Activated CD4-positive, alpha-beta T cell treated with anti-CD3 and anti-CD28 coated beads, Interleukin-2, amount 10 ng/mL, durations not matched to agents 24 days and 14 days (primary cell): ENCODE data around the gene IAPP. TPM values are rescaled to one million over a fixed set of nuclear protein-coding genes. Genes with fewer than 3 reads are reported as not detected.
"Not testable (repeated sequence)": the region's sequence is repeated elsewhere in the genome, so short reads cannot be mapped to it uniquely, and the experiment has no call there.

Source experiments
- DNase-seq: peaks from one replicate; pipeline ENCODE4 v3.0.0; 2022
- H3K27ac Mint-ChIP-seq: one replicate; pipeline ENCODE4 v1.8.0; 2022; ENCODE audit warnings: mild to moderate bottlenecking, mixed read lengths
- H3K27me3 Mint-ChIP-seq: one replicate; pipeline ENCODE4 v1.8.0; 2022; ENCODE audit warnings: mixed read lengths
- H3K36me3 Mint-ChIP-seq: one replicate; pipeline ENCODE4 v1.8.0; 2022; ENCODE audit warnings: low read depth, mild to moderate bottlenecking, mixed read lengths
- H3K4me1 Mint-ChIP-seq: one replicate; pipeline ENCODE4 v1.8.0; 2021; ENCODE audit warnings: mixed read lengths
- H3K4me3 Mint-ChIP-seq: one replicate; pipeline ENCODE4 v1.8.0; 2022; ENCODE audit warnings: mild to moderate bottlenecking, moderate library complexity, mixed read lengths
- H3K9me3 Mint-ChIP-seq: one replicate; pipeline ENCODE4 v1.8.0; 2021; ENCODE audit warnings: mixed read lengths
- intact Hi-C: fragments of 100-400 bp; cut with micrococcal nuclease; formaldehyde crosslinking; loops from one replicate; pipeline ENCODE4 v1.15.1; 2023
- total RNA-seq: library from RNA; stranded (reverse); gene quantifications from 2 replicates; pipeline ENCODE4 v1.2.3, GENCODE V29; 2022

Gene IAPP
- total RNA-seq, 1 donor from 2014 or later = not detected

DNA sequence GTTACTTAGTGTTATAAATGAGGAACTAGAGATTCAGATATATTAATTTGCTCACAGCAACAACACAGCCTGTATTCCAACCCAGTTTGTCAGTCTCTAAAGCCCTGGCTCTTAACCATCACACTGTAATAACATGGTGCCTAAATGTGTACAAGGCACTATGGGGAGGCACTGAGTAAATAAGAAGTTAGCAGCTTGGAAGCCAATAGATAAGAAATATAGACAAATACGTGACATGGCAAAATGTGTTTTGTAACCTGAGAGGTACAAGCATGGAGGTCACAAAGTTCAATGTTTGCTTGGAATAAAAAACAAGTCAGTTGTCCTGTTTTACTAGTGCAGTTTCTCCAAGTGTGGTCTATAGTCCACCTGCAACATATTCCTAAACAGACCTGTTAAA, 21.7 kb upstream of the IAPP start:
- Mint-ChIP-seq H3K4me3 (no peak overlapping the region), H3K36me3 (no peaks in the 10 kb centered on the region), H3K27ac (no peak overlapping the region), H3K4me1 (no peaks in the 10 kb centered on the region), H3K27me3 (peaks cover 9% of the 10 kb centered on the region), H3K9me3 (no peaks in the 10 kb centered on the region)
- intact Hi-C loops = no loop called here
- DNase-seq = no peak

DNA sequence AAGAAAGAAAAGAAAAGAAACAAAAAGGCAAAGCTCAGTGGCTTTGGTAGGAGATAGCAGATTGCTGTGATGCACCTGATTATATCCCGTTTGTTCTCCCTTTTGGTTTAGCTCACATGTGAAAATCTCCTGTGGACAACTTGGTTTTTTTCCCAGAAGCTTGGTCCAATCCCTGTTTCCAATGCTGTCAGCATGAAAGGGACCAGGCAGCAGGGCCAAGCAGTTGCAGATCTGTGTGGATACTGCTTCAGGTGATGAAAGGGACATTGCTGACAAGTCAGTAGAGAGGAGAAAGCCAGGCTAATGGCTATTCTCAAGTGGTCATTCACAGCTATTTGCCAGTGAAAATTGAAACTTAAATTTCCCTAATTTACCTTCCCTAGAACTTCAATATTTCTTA, 19.2 kb upstream of the IAPP start:
- Mint-ChIP-seq H3K4me3 (no peak overlapping the region), H3K27ac (no peak overlapping the region), H3K27me3 (peaks cover 12% of the 10 kb centered on the region), H3K9me3 (no peaks in the 10 kb centered on the region), H3K4me1 (no peaks in the 10 kb centered on the region), H3K36me3 (no peaks in the 10 kb centered on the region)
- no peak for DNase-seq
- intact Hi-C loops = no loop called here

DNA sequence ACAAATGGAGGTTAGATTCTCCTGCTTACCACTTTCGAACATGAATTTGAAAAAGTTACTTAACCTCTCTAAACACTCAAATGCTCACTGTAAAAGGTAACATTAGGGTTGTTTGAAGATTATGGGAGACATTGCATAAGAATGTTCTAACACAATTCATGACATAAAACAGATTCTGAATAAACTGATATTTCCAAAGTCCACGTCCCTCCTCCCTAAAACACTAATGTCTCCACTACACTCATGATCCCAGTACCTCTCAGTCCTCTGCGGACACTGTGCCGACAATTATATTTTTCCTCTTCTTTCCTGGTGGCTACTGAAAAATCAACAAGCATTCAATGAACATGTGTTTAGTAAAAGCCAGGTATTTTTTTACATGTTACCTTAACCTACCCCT, 18.8 kb upstream of the IAPP start:
- Mint-ChIP-seq H3K27ac (no peak overlapping the region), H3K4me1 (no peaks in the 10 kb centered on the region), H3K9me3 (no peaks in the 10 kb centered on the region), H3K27me3 (peaks cover 12% of the 10 kb centered on the region), H3K36me3 (no peaks in the 10 kb centered on the region), H3K4me3 (no peak overlapping the region)
- intact Hi-C loops = no loop called here
- no peak for DNase-seq

DNA sequence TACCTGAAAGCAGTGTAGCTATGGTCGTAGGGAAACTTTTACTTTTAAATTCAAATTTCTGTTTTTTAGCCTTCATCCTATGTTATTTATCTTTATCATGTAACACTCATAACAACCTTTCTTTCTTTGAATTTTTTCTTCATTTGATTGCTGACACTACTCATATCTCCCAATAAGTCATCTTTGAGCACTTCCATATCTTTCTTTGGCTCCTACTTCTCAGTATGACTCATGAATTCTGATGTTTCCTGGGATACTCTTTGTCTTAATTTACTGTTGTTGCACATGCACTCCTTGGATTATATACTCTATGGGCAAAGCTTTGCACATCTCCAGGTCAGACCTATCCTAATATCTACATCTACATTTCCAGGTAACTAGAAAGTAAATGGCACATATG, 18.1 kb upstream of the IAPP start:
- Mint-ChIP-seq H3K4me1 (no peaks in the 10 kb centered on the region), H3K4me3 (no peak overlapping the region)

DNA sequence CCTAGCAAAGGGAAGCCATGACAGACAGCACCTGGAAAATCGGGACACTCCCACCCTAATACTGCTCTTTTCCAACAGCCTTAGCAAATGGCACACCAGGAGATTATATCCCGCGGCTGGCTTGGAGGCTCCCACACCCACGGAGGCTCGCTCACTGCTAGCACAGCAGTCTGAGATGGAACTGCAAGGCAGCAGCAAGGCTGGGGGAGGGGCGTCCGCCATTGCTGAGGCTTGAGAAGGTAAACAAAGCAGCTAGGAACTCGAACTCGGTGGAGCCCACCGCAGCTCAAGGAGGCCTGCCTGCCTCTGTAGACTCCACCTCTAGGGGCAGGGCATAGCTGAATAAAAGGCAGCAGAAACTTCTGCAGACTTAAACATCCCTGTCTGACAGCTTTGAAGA, 12.1 kb upstream of the IAPP start:
- intact Hi-C loops, H3K36me3 Mint-ChIP-seq, H3K27ac Mint-ChIP-seq, H3K27me3 Mint-ChIP-seq, H3K9me3 Mint-ChIP-seq, H3K4me1 Mint-ChIP-seq, H3K4me3 Mint-ChIP-seq, DNase-seq: not testable (repeated sequence)

More for the DNA sequence above, 18.1 kb upstream of the IAPP start:
- DNase-seq = no peak
- Mint-ChIP-seq H3K36me3 (no peaks in the 10 kb centered on the region), H3K27me3 (peaks cover 12% of the 10 kb centered on the region), H3K9me3 (no peaks in the 10 kb centered on the region), H3K27ac (no peak overlapping the region)
- intact Hi-C loops = no loop called here

DNA sequence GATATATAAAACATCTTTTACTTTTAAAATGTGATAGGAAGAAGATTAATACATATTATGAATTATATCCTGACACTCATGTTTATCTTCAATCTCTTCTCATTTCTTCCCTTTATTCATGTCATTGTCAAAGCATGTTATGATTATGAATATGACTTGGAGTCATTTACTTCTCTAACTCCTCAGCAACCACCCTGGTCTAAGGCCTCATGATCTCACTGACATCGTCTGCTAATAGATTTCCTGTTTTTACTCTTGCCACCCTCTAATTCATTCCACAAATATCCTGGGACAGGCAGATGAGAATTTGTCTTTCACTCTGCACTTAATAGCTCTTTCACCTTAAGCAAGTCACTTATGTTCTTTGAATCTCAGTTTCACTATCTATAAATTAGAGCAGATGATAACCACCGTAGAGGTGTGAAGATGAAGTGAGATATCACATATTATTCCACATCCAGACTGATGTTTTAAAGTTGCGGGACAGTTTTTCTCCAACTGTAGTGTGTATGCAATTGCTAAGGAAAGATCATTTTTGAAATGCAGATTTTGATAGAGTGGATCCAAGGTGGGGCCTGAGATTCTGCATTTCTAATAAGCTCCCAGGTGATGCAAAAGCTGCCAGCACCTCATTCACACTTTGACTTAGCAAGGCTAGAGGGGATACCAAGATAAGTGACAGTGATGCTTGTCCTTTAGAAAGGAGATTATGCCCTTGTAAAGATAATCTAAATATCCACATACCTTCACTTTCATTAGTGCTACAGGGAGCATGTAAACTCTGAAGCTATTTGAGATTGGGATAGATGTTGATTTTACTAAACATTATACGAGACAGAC, 3.3 kb upstream of the IAPP start:
- H3K27me3 Mint-ChIP-seq = no peaks in the 10 kb centered on the region
- H3K4me1 Mint-ChIP-seq = peaks cover 4% of the 10 kb centered on the region
- no peaks in the 10 kb centered on the region for H3K9me3 Mint-ChIP-seq
- H3K4me3 Mint-ChIP-seq = no peak overlapping the region
- no peak for DNase-seq
- no peaks in the 10 kb centered on the region for H3K36me3 Mint-ChIP-seq
- intact Hi-C loops = no loop called here
- no peak overlapping the region for H3K27ac Mint-ChIP-seq

DNA sequence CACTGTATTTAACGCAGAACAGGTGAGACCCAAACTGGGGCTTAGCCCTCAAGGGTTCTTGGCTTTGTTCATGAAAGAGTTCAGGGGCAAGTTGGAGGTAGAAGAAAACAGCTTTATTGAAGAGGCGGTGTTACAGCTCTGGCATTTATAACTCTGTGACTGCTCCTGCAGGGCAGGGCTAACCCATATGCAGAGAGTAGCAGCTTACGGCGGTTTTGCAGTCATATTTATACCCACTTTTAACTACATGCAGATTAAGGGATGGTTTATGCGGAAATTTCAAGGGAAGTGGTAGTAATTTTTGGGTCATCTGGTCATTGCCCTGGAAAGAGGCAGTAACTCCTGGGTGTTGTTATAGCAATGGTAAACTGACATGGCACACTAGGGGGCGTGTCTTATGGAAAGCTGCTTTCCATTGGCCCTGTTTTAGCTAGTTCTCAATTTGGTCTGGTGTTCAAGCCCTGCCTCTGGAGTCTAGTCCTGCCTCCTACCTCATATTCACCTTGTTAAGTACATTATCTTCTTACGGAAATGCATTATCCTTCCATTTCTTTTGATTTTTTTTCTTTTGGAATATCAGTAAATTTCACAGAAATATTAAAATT, 1.8 kb upstream of the IAPP start:
- Mint-ChIP-seq H3K27me3 (peaks cover 3% of the 10 kb centered on the region), H3K9me3 (no peaks in the 10 kb centered on the region), H3K36me3 (no peaks in the 10 kb centered on the region), H3K4me3 (no peak overlapping the region), H3K27ac (no peak overlapping the region), H3K4me1 (peaks cover 4% of the 10 kb centered on the region)
- intact Hi-C loops = no loop called here
- no peak for DNase-seq

DNA sequence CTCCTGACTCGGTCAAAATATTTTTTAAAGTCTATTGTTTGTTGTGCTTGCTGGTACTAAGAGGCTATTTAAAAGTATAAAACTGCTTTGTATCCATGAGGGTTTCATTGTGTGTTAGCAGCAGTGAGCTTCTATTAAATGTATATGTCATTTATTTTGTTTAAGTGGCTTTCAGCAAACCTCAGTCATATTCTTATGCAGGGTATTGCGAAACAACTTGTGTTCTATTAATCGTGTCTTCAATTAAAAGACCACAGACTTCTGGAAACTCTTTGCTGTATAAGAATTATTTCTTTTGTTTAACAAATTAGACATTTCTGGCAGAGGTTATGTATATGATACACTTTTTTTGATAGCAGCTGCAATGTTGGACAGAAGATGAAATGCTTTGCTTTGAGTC, 6.5 kb downstream of the IAPP start:
- H3K27ac Mint-ChIP-seq = no peak overlapping the region
- intact Hi-C loops = no loop called here
- no peaks in the 10 kb centered on the region for H3K9me3 Mint-ChIP-seq
- no peaks in the 10 kb centered on the region for H3K4me1 Mint-ChIP-seq
- peaks cover 14% of the 10 kb centered on the region for H3K27me3 Mint-ChIP-seq
- no peak overlapping the region for H3K4me3 Mint-ChIP-seq
- H3K36me3 Mint-ChIP-seq = no peaks in the 10 kb centered on the region
- no peak for DNase-seq

DNA sequence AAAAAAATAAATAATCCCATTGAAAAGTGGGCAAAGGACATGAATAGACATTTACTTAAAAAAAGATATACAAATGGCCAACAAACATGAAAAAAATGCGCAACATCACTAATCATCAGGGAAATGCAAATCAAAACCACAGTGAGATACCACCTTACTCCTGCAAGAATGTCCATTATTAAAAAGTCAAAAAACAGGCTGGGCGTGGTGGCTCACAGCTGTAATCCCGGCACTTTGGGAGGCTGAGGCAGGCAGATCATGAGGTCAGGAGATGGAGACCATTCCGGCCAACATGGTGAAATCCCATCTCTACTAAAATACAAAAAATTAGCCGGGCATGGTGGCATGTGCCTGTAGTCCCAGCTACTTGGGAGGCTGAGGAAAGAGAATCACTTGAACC, 8.6 kb downstream of the IAPP start:
- H3K27ac Mint-ChIP-seq, H3K36me3 Mint-ChIP-seq, H3K27me3 Mint-ChIP-seq, H3K4me3 Mint-ChIP-seq, H3K9me3 Mint-ChIP-seq, intact Hi-C loops, H3K4me1 Mint-ChIP-seq, DNase-seq: not testable (repeated sequence)

DNA sequence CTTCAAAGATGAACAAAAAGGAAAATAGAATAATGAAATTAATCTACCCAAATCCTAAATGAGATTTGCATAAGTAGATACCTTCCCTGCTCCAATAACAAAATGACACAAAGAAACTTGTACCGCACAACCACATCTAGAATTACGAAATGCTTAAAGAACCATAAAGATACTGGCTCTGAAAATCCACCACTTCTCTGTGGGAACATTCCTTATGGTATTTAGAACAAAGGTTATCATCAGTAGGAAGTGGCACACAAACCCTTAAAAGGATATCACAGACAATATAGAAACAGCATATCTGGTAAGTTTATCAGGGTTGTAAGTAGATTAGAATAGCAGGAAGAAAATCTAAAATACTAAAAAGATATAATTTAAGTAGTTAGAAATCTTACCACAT, 11.6 kb downstream of the IAPP start:
- no peaks in the 10 kb centered on the region for H3K4me1 Mint-ChIP-seq
- H3K27ac Mint-ChIP-seq = no peak overlapping the region
- peaks cover 3% of the 10 kb centered on the region for H3K27me3 Mint-ChIP-seq

DNA sequence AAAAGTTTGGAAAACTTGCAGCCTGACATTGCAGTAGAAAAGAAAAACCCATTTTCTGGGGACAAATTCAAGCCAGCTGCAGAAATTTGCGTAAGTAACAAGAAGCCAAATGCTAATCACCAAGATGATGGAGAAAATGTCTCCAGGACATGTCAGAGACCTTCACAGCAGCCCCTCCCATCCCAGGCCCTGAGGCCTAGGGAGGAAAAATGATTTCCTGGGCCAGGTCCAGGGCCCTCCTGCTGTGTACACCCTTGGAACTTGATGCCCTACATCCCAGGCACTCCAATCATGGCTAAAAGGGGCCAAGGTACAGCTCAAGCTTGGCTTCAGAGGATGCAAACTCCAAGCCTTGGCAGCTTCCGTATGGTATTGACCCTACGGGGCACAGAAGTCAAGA, 14.5 kb downstream of the IAPP start:
- Mint-ChIP-seq H3K4me3 (no peak overlapping the region), H3K36me3 (no peaks in the 10 kb centered on the region), H3K9me3 (no peaks in the 10 kb centered on the region), H3K27me3 (peaks cover 10% of the 10 kb centered on the region), H3K27ac (no peak overlapping the region), H3K4me1 (no peaks in the 10 kb centered on the region)
- DNase-seq = no peak
- intact Hi-C loops = no loop called here

More for the DNA sequence above, 11.6 kb downstream of the IAPP start:
- Mint-ChIP-seq H3K36me3 (no peaks in the 10 kb centered on the region), H3K4me3 (no peak overlapping the region), H3K9me3 (no peaks in the 10 kb centered on the region)
- no peak for DNase-seq
- intact Hi-C loops = no loop called here

DNA sequence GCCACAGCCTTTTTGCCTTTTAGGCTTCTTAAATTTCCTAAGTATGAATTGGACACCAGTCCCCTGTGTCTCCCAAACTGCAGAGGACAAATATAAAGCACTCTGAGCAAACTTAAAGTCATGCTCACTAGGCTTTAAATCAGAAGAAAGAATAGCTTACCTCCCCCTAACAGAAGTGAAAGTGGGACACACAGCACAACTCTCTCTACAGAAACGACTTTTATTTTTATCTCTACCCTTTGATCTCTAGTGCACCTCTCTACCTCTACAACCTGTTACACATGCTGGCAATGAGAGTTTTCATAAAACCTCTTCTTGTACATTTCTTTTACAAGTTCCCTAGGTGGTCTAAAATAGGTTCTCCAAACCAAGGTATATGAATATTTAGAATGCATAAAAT, 19.7 kb downstream of the IAPP start:
- H3K4me1 Mint-ChIP-seq = peaks cover 4% of the 10 kb centered on the region
- no peak for DNase-seq
- no peaks in the 10 kb centered on the region for H3K9me3 Mint-ChIP-seq
- H3K36me3 Mint-ChIP-seq = no peaks in the 10 kb centered on the region
- H3K27ac Mint-ChIP-seq = no peak overlapping the region
- H3K27me3 Mint-ChIP-seq = peaks cover 9% of the 10 kb centered on the region
- no peak overlapping the region for H3K4me3 Mint-ChIP-seq
- intact Hi-C loops = no loop called here

DNA sequence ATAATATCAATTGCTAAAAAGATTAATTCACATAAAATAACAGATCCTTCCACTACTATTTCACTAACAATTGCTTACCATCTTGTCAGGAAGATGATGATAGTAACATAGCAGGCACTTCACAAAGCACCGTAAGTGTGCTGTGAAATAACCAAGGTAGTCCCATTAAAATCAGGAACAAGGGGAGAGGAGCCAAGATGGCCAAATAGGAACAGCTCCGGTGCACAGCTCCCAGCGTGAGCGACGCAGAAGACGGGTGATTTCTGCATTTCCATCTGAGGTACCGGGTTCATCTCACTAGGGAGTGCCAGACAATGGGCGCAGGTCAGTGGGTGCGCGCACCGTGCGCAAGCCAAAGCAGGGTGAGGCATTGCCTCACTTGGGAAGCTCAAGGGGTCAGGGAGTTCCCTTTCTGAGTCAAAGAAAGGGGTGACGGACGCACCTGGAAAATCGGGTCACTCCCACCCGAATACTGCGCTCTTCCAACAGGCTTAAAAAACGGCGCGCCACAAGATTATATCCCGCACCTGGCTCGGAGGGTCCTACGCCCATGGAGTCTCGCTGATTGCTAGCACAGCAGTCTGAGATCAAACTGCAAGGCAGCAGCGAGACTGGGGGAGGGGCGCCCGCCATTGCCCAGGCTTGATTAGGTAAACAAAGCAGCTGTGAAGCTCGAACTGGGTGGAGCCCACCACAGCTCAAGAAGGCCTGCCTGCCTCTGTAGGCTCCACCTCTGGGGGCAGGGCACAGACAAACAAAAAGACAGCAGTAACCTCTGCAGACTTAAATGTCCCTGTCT, 22.3 kb downstream of the IAPP start:
- not testable (repeated sequence) for H3K27ac Mint-ChIP-seq

More for the DNA sequence above, 22.3 kb downstream of the IAPP start:
- DNase-seq, H3K9me3 Mint-ChIP-seq, H3K27me3 Mint-ChIP-seq, H3K4me3 Mint-ChIP-seq, H3K4me1 Mint-ChIP-seq, intact Hi-C loops, H3K36me3 Mint-ChIP-seq: not testable (repeated sequence)
